ENCODE results near the gene FAM3A.

FAM3A gene

GRCh38 chrX:154534526-154535322, 18.7 kb upstream of the FAM3A start:
- peak; percentile 81 for DNase-seq

GRCh38 chrX:154532690-154533089, 16.7 kb upstream of the FAM3A start:
- no peak for DNase-seq

- DNase-seq, result no peak
Measured at GRCh38 chrX:154531626-154532025, 15.6 kb upstream of the FAM3A start.

GRCh38 chrX:154530286-154530685, 14.3 kb upstream of the FAM3A start:
- no peak for DNase-seq

GRCh38 chrX:154529206-154529612, 13.2 kb upstream of the FAM3A start:
- no peak for DNase-seq

GRCh38 chrX:154526901-154527675, 11.1 kb upstream of the FAM3A start:
- peak; percentile 61 for DNase-seq

GRCh38 chrX:154525606-154526490, 9.8 kb upstream of the FAM3A start:
- no peak for DNase-seq

GRCh38 chrX:154519389-154519788, 3.4 kb upstream of the FAM3A start:
- DNase-seq, result no peak

- DNase-seq, result no peak
Measured at GRCh38 chrX:154517101-154517781, 1.2 kb upstream of the FAM3A start.

GRCh38 chrX:154516656-154517100, 646 bp upstream of the FAM3A start:
- peak; percentile 6 for DNase-seq

- DNase-seq, result no peak
Measured at GRCh38 chrX:154515090-154515965, 704 bp downstream of the FAM3A start.

- DNase-seq, result no peak
Measured at GRCh38 chrX:154513716-154514115, 2.3 kb downstream of the FAM3A start.

- no peak for DNase-seq
Measured at GRCh38 chrX:154512879-154513553, 3.0 kb downstream of the FAM3A start.

GRCh38 chrX:154511761-154512160, 4.3 kb downstream of the FAM3A start:
- no peak for DNase-seq

- no peak for DNase-seq
Measured at GRCh38 chrX:154509455-154509854, 6.6 kb downstream of the FAM3A start.

GRCh38 chrX:154508384-154508745, 7.7 kb downstream of the FAM3A start:
- no peak for DNase-seq

- no peak for DNase-seq
Measured at GRCh38 chrX:154507673-154508383, 8.2 kb downstream of the FAM3A start.

- no peak for DNase-seq
Measured at GRCh38 chrX:154506483-154507332, 9.3 kb downstream of the FAM3A start.

GRCh38 chrX:154505734-154506133, 10.3 kb downstream of the FAM3A start:
- no peak for DNase-seq

Data from CD4-positive, alpha-beta T cell treated with Interleukin-4 for 4 hours (primary cell).